GM19193 (cell line): ENCODE results near the gene UGT1A9.

ENCODE experiments used
- POLR2A ChIP-seq: IDR thresholded peaks from 4 replicates; pipeline ENCODE4 v1.6.1; 2011; ENCODE audit not compliant: insufficient read depth, insufficient read length; ENCODE audit errors: extremely low read depth

UGT1A9 gene

DNA sequence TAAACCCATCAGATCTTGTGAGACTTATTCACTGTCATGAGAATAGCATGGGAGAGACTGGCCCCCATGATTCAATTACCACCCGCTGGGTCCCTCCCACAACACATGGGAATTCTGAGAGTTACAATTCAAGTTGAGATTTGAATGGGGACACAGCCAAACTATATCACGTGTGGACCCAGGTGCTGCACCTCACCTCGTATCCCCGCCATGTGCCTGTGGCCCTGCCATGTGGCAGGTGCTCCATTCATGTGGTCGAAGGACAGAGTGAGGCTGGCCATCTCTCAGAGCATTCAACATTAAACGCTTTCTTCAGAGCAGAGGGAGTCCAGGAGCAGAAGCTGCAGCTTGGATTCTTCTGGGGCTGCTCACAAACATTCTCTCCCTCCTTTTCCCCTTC, 138.7 kb downstream of the UGT1A9 start:
- no peak for TF ChIP-seq POLR2A

DNA sequence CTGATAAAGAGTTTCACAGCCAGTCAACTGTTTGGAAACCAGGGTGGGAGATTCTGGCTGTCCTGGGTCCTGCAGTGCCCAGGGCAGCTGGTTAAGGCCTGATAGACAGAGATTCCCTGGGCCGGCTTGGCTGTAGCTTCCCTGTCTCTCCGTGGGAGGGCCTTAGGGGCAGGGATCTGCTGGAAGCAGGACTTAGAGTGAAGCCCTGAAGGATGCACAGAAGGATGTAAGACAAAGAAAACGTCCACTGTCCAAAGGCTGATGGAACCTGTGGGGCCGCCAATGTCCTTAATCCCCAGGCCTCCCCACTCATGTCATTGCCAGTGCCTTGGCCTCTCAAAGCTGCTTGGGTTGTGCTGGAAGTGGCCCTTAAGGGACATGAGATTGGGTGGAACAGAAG, 139.4 kb downstream of the UGT1A9 start:
- no peak for TF ChIP-seq POLR2A

DNA sequence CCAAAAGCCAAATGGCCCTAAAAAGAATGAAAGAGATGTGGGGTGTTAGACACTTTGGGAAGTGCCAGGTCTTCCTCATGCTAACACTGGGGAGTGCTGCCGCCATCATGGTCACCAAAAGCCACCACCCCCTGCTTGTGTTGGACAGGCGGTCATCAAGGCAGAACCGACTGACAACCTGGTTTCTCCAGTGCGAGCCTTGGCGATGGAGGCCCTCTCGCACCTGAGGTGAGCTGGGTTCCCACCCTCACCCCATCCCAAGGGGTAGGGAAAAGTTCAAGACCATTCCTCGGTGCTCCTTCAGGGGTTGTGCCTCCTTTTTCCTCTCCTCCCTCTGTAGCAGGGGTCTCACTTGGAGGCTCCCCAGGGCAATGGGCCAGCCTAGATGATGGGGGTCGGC, 140.0 kb downstream of the UGT1A9 start:
- no peak for TF ChIP-seq POLR2A

DNA sequence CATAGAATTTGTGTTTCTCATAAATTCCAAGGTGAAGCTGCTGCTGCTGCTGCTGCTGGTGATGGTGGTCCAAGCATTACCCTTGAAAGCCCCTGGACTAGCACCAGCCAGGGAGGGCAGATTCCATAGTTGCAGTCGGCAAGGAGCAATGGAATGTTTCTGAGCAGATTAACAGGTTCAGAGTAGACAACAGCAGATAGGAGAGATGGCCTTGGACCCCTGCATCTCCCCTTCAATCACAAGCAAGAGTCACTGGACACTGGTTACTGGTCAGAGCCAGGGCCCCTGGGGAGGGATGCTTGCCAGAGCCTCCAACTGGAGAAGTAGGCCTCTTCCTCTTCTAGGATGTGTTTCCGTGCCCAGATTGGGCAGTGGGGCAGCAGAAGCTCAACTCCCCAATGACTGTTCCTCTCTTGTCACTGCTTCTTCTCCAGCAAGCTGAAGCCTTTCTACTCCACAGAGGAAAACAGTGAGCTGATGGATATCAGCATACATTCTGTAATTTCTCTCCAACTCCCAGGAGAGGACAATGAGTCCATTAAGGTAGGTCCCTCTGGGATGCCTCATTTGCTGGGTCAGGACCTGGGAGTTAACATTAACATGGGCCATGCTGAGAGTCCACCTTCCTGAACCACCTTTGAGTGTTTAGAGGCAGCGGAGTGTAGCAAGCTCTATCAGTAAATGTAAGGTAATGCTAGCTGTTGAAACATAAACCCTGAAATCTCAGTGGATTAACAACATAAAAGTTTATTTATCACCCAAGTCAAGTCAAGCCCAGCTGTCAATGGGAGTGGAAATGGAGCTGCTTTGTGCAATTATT, 141.7 kb downstream of the UGT1A9 start:
- TF ChIP-seq POLR2A: no peak

DNA sequence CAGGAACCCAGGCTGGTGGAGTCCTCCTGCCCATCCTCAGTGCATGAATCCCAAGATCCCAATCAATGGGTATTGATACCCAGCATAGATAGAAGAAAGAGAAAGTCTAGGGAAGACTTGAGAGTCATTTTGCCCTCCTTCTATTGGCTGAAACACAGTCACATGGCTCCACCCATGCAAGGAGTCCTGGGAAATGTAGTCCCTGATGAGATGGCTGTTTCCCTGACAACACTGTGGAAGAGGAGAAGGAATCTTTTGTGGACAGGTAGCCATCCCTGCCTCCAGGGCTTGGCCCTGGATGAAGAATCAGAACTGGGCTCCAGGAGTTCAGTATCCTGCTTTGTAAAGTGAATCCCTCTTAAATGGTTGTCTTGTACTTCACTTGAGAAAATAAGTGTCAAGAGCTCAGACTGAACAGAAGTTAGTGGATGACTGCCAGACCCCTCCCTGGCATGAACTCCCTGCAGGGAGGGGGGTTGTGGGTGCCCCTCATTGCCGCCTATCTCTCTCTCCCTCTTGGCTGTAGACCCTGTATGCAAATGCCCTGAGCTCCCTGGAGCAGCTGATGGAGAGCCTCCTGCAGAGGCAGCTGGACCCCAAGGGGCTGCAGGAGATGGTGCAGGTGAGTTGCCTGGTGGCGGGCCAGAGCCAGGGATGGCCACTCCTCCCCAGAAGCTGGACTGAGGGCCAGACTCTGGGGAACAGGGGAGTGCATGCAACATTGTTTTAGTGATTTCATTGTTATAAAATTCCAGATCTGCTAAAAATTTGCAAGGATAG, 142.5 kb downstream of the UGT1A9 start:
- no peak for TF ChIP-seq POLR2A

DNA sequence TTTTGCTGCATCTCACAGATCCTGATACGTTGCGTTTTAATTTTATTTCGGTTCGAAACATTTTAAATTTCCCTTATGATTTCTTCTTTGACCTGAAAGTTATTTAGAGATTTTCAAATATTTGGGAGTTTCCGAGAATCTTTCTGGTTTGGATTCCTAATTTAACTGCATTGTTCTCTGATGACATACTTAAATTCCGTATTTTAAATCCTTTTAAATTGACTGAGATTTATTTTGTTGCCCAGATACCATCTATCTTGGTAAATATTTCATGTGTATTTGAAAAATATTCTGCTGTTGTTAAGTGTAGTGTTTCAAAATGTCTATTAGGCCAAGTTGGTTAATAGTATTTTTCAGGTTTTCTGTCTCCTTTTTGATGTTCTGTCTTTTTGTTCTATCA, 144.2 kb downstream of the UGT1A9 start:
- no peak for TF ChIP-seq POLR2A

DNA sequence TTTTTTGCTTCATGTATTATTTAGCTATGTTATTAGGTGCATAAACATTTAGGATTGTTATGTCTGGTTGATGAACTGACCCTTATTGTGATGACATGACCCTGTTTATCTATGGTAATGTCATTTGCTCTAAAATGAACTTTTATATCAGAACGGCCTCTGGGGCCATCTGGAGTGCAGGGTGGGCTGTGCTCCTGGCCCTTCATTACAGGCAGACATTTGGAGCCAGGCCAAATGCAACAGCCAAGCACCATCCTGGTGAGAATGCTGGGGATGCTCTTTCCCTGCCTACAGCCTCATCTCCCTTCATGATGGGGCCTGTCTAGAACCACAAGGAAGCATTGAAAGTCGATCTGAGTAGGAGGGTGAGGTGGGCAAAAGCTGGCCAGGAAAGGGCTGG, 144.6 kb downstream of the UGT1A9 start:
- TF ChIP-seq POLR2A: no peak

DNA sequence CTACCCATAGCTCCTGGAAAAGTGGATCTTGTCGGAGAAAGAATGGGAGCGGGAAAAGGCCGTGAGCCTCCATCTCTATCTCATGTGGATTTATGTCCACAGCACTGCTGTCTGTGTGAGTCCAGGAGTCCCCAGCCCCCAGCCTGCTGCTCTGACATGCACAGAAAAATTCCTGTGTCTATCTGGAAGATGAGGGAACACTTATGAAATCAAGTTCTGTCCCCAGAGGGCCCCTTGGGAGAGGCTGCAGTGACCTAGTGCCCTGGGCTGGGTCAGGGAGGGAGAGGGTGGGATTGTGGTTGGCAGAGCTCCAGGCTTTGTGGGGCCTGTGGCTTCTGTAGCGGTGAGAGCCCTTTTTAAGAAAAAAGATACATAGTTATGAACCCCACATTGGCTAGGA, 145.1 kb downstream of the UGT1A9 start:
- TF ChIP-seq POLR2A: no peak

DNA sequence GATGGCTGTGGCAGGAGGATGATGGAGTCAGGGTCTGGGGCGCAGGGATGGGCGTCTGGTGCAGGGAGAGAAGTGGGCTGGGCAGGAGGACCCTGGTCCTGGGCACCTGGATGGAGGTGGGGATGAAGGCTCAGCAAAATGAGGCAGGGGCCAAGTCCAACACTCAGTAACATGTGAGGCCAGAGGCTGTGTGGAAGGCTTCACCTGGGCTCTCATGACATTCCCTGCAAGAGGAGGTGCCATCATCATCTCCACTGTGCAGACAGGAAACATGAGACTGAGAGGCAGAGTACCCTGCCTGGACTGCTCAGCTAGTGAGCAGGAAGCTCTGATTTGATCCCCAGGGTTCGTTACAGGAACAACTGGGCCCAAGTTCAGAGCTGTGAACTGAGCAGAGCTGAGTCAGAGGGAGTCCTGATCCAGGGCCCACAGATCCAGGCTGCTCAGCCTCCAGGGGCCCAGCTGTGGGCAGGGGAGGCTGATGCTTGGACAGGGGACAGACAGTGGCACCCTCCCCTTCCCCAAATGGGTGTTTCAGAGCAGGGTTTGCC, 145.7 kb downstream of the UGT1A9 start:
- TF ChIP-seq POLR2A: no peak

DNA sequence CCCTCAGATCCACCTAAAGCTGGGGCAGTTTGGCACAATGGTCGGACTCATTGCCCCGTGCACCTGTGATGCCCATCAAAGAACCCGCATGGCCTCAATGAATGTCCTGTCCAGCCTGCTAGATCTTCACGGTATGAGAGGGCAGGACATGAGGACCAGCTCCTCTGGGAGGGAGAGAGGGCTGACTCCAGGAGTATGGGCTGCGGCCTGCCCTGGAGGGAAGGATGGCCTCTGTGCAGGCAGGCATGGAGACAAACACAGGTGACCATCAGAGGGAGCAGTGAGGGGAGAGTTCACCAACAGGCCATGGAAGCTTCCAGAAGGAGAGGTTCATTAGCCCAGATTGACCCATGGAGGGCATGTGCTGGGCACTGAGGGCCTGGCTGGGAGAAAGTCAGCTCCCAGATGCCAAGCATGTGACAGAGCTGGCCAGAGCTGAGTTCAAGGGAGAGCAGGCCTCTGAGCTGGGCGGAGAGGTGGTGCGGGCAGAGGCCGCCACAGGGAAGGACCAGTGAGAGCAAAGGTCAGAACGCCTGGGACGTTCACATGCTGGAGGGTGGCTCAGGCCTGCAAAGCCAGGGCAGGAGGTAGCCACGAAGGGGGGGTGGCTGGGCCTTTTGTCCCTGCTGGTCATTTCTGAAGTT, 146.4 kb downstream of the UGT1A9 start:
- TF ChIP-seq POLR2A: no peak

DNA sequence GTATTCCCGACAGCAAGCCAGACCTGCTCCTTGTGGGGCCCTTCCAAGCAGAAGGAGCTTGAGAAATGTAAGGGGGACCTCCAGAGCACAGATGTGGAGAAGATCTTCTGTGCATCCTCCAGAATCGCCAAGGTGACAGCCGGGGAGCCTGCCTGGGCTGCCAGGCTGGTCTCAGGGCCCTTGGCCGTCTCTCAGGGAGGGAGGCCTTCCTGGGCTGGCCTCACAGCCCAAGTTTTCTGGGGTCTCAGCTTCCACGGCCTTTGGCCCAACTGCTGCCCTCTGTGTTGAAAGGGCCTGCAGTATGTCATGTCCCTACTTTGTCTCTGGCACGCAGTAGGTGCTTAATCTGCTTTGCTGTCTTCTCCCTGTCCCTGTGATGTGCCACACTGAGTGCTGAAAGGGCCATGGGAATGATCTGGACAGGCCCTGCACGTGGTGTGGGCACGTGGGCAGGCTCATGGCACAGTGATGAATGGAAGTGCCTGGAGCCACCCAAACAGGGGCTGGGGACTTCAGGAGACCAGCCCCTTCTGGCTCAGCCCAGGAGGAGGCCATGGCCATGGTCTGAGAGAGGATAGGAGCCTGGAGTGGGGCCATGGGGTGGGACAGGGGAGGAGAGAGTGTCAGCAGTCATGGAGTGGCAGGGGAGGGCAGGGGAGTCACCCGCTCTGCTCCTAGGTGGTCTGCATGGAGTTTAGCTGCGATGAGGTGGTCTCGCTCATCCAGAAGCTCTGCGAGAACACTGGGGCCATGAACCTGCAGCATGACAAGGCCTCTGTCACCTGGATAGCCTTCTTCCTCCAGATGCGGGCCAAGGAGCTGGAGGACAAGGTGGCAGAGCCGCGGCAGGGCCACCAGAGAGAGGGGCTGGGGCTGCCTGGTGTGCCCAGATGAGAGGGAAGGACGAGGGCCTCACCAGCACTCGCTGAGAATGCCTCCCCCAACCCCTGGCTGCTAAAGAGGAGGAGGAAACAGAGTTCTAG, 147.2 kb downstream of the UGT1A9 start:
- no peak for TF ChIP-seq POLR2A

DNA sequence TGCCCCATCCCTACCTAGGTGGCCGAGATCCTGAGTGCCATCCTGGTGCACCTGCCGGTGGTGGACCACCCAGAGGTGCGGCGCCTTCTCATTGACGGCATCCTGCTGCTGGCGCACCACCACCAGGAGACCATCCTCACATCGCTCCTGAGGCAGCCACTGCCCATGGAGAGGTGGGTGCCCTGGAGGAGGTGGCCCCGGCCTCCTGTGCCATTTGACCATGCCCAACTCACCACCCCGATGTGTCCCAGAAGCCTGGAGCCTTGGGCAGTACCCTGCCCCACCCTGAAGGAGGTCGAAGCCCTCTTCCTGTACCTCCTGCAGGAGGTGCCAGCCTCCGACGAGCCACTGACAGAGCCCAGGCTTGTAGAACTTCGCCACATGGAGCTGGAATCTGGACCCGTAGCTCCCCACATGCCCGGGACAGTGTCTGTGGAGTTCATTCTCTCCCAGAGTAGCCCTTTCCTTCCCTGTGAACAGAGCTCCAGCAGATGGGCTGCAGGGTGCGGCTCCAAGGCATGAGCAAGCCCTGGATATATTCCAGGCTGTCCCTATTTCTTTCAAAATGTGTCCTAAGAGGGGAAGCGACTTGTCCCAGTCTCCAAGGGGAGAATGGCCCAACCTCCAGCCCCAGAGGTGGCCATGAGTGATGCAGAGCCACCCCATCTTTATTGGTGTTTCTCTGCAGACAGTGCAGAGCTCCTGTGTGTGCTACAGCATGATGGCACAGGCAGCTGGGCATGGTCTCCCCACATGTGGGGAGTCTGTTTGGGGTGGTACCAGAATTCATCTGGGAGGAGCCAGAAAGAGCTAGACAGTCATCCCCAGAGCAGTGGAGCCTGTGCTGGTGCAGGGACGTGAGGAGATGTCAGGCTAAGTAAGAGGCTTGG, 148.4 kb downstream of the UGT1A9 start:
- no peak for TF ChIP-seq POLR2A

DNA sequence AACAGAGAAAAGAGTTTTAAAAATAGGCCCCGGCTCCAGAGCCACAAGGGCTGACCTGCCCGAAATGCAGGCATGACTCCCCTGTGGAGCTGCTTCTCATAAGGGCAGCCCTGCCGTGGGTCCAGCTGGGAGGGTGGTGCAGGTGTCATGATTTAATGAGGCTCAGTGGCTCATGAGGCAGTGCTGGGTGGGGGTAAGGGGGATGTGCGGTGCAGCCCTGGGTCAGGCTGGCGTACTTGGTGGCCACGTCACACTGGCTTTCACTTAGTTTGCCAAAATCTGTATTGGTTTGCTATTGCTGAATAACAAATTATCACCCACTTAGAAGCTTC, 149.0 kb downstream of the UGT1A9 start:
- TF ChIP-seq POLR2A: no peak
